Activated naive CD8-positive, alpha-beta T cell treated with anti-CD3 and anti-CD28 coated beads for 36 hours (primary cell): ENCODE measurements around the gene FRRS1L. TPM values are rescaled to one million over a fixed set of nuclear protein-coding genes. Genes with fewer than 3 reads are reported as not detected.

Experiments used
- DNase-seq: peaks from one replicate; pipeline ENCODE4 v3.0.0; 2021
- H3K27ac Mint-ChIP-seq: one replicate; pipeline ENCODE4 v1.8.0; 2022; ENCODE audit warnings: mild to moderate bottlenecking, moderate library complexity, mixed read lengths
- H3K27me3 Mint-ChIP-seq: one replicate; pipeline ENCODE4 v1.8.0; 2022; ENCODE audit warnings: mild to moderate bottlenecking, mixed read lengths
- H3K36me3 Mint-ChIP-seq: one replicate; pipeline ENCODE4 v1.8.0; 2021; ENCODE audit warnings: mild to moderate bottlenecking, mixed read lengths
- H3K4me1 Mint-ChIP-seq: one replicate; pipeline ENCODE4 v1.8.0; 2021; ENCODE audit warnings: mixed read lengths
- H3K4me3 Mint-ChIP-seq: one replicate; pipeline ENCODE4 v1.8.0; 2022; ENCODE audit warnings: mild to moderate bottlenecking, moderate library complexity, mixed read lengths
- H3K9me3 Mint-ChIP-seq: one replicate; pipeline ENCODE4 v1.8.0; 2022; ENCODE audit warnings: mixed read lengths
- total RNA-seq, 2 experiments: library from RNA; stranded (reverse); gene quantifications; one replicate each; pipeline ENCODE4 v1.2.3, GENCODE V29; 2021

The FRRS1L gene
- total RNA-seq, 2 experiments from 2014 or later, result not detected

- peaks cover 77% of the 10 kb centered on the region for H3K4me1 Mint-ChIP-seq
- no peak for DNase-seq
- no peaks in the 10 kb centered on the region for H3K9me3 Mint-ChIP-seq
These were observed 56.6 kb downstream of the FRRS1L start for GRCh38 chr9:109110329-109111021.

GRCh38 chr9:109109967-109110328 is 57.1 kb downstream of the FRRS1L start:
- no peaks in the 10 kb centered on the region for H3K27me3 Mint-ChIP-seq
- DNase-seq, result no peak
- H3K27ac Mint-ChIP-seq, result peak overlapping the region; percentile 94
- H3K4me3 Mint-ChIP-seq, result peak overlapping the region; percentile 73
- peaks cover 35% of the 10 kb centered on the region for H3K36me3 Mint-ChIP-seq
- peaks cover 78% of the 10 kb centered on the region for H3K4me1 Mint-ChIP-seq
- no peaks in the 10 kb centered on the region for H3K9me3 Mint-ChIP-seq

More at GRCh38 chr9:109110329-109111021, 56.6 kb downstream of the FRRS1L start:
- H3K27me3 Mint-ChIP-seq, result no peaks in the 10 kb centered on the region
- H3K27ac Mint-ChIP-seq, result peak overlapping the region; percentile 94
- peak overlapping the region; percentile 73 for H3K4me3 Mint-ChIP-seq
- H3K36me3 Mint-ChIP-seq, result peaks cover 30% of the 10 kb centered on the region

DNA sequence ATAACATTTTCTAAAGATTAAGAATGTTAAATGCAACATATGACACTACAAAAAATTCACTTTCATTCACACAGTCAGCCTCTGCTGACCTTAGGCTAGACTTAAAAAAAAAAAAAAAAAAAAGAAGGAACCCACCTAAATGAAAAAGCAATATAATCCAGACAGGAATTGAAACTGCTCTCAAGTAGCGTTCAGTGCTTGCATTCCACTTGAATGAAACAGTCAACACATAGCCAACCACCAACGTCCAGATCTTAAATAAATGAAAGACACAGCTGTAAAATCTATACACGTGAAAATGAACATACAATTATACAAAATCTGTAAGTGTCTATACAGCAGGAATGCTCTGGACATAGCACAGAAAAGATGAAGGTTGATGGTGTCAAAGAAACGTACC is 58.7 kb downstream of the FRRS1L start:
- no peaks in the 10 kb centered on the region for H3K27me3 Mint-ChIP-seq
- peaks cover 6% of the 10 kb centered on the region for H3K9me3 Mint-ChIP-seq
- H3K4me1 Mint-ChIP-seq, result peaks cover 71% of the 10 kb centered on the region
- H3K4me3 Mint-ChIP-seq, result no peak overlapping the region
- peak overlapping the region; percentile 85 for H3K27ac Mint-ChIP-seq
- DNase-seq, result no peak
- peaks cover 35% of the 10 kb centered on the region for H3K36me3 Mint-ChIP-seq

DNA sequence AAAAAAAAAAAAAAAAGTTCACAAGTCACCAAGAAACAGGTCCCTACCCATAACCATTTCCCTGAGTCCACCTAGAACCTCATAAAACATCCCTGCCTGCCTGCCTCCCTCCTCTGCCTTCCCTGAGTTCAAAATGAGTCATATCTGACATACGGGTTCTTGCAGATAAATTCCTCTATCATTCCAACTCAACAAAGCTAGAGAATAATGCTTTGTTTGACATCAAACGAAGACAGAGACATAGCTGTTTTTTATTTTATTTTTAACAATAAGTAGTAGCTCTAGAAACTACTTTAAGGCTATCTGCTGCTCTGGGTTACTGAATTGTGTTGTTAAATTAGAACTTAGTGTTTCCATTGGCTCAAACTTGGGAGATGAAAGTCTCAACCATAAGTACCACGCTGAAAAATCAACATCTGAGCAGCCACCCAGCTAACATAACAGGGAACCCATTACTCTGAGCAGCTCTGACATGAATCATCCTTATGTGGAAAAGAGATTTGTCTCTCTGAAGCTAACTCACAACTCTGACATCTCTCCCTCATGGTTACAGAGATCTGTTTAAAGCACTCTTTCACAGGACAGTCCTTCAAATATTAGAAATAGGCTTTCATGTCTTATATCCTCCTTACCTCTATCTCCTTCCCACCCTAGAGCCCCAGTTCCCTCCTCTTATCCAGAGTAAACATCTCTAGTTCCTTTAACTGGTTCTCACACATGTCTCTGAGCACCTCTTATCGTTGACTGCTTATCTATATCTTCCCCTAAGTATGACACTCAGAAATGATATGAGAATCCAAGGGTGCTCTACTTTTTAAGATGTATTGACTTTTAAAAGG is 59.4 kb downstream of the FRRS1L start:
- DNase-seq, result no peak
- Mint-ChIP-seq H3K9me3 (peaks cover 13% of the 10 kb centered on the region), H3K27me3 (no peaks in the 10 kb centered on the region), H3K36me3 (peaks cover 42% of the 10 kb centered on the region), H3K27ac (peak overlapping the region; percentile 85), H3K4me3 (peak overlapping the region; percentile 22), H3K4me1 (peaks cover 70% of the 10 kb centered on the region)

DNA sequence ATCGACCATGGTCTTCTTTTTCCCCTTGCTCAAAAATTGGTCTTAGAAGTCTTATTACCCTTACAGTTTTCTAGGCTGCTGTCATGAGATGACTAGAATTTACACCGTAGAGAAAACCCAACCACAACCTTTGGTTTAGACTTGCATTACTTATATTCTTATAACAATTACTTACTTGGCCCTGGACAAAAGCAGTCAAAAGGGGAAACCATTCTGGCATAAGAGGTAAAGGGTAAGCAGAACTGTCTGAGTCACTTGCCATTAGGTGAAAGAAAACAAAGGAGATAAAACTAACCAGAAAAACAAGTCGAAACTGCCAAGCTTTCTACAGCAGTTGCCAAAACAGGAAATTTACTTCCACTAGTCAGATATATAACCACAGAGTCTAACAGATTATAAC is 65.2 kb downstream of the FRRS1L start:
- no peak for DNase-seq
- peak overlapping the region; percentile 50 for H3K4me3 Mint-ChIP-seq
- H3K36me3 Mint-ChIP-seq, result peaks cover 56% of the 10 kb centered on the region
- peaks cover 66% of the 10 kb centered on the region for H3K4me1 Mint-ChIP-seq
- peaks cover 14% of the 10 kb centered on the region for H3K9me3 Mint-ChIP-seq
- no peaks in the 10 kb centered on the region for H3K27me3 Mint-ChIP-seq
- H3K27ac Mint-ChIP-seq, result peak overlapping the region; percentile 88

DNA sequence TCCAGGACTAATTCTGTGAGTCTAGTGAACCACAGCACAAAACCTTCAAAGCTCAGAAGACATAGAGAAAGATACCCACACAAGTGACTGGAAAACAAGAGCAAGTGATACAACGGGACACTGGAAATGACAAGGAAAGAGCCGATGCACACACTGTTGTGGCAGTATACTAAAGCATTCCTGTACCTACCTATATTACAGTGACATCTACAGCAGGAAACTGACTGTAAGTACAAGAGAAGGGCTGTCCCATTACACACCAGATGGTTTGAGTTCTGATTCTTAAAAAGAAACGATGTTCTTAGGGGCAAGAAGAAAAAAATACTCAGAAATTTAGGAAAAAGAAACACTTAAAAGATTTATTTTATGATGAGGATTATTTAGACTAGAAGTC is 65.8 kb downstream of the FRRS1L start:
- no peak for DNase-seq
- Mint-ChIP-seq H3K27me3 (no peaks in the 10 kb centered on the region), H3K36me3 (peaks cover 54% of the 10 kb centered on the region), H3K9me3 (peaks cover 14% of the 10 kb centered on the region), H3K27ac (peak overlapping the region; percentile 88), H3K4me1 (peaks cover 69% of the 10 kb centered on the region), H3K4me3 (peak overlapping the region; percentile 60)

DNA sequence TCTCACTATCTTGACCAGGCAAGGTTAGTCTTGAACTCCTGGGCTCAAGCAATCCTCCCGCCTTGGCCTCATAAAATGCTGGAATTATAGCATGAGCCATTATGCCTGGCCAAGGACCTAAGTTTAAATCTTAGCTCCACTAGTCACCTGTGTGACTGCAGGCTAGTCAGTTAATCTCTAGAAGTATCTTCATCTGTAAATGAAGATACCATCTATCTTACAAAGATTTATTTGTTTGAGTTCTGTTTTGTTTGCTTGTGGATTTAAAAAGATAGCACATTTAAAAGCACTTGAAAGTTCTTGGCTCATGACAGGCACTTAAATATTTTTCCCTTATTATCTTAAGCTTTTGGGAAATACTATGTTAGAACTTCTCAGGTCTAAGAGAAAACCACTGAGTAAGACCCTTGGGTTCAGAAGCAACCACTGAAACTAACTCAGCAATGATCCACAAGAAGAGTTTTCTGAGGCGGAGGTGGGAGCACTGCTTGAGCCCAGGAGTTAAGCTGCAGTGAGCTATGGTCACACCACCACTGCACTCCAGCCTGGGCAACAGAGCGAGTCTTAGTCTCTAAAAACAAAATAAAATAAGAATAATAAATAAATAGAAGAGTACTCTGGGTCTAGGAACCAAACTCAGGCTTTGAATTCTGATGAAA is 66.4 kb downstream of the FRRS1L start:
- peak overlapping the region; percentile 60 for H3K4me3 Mint-ChIP-seq

DNA sequence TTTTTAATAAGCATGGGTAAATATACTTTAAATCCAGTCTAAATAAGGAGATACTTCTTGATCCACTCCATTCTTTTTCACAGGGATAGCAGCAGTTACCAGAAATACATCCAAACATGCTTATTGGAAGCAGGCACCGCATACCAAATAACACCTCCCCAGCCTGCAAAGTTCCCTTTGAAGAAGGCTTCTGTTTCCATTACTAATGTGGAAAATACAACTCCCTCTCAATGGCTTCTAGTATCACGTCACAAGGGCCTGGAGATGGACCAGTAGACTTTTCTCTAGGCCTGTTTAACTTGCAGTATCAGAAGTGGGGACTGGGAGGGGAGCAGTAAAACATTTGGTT is 68.1 kb downstream of the FRRS1L start:
- Mint-ChIP-seq H3K9me3 (peaks cover 11% of the 10 kb centered on the region), H3K27me3 (no peaks in the 10 kb centered on the region), H3K4me1 (peaks cover 81% of the 10 kb centered on the region), H3K4me3 (peak overlapping the region; percentile 19), H3K27ac (peak overlapping the region; percentile 80), H3K36me3 (peaks cover 51% of the 10 kb centered on the region)
- no peak for DNase-seq

More for the DNA sequence above, 66.4 kb downstream of the FRRS1L start:
- H3K9me3 Mint-ChIP-seq, result peaks cover 14% of the 10 kb centered on the region
- peak; percentile 21 for DNase-seq
- H3K27me3 Mint-ChIP-seq, result no peaks in the 10 kb centered on the region
- peaks cover 73% of the 10 kb centered on the region for H3K4me1 Mint-ChIP-seq
- peak overlapping the region; percentile 88 for H3K27ac Mint-ChIP-seq
- peaks cover 55% of the 10 kb centered on the region for H3K36me3 Mint-ChIP-seq

GRCh38 chr9:109098171-109098959 is 68.7 kb downstream of the FRRS1L start:
- peaks cover 8% of the 10 kb centered on the region for H3K9me3 Mint-ChIP-seq
- H3K27me3 Mint-ChIP-seq, result no peaks in the 10 kb centered on the region
- H3K4me3 Mint-ChIP-seq, result peak overlapping the region; percentile 19
- H3K4me1 Mint-ChIP-seq, result peaks cover 83% of the 10 kb centered on the region
- DNase-seq, result no peak
- peak overlapping the region; percentile 80 for H3K27ac Mint-ChIP-seq
- H3K36me3 Mint-ChIP-seq, result peaks cover 49% of the 10 kb centered on the region

GRCh38 chr9:109097146-109097545 is 69.9 kb downstream of the FRRS1L start:
- no peak for DNase-seq
- Mint-ChIP-seq H3K4me3 (no peak overlapping the region), H3K36me3 (peaks cover 49% of the 10 kb centered on the region), H3K9me3 (no peaks in the 10 kb centered on the region), H3K27me3 (no peaks in the 10 kb centered on the region), H3K4me1 (peaks cover 85% of the 10 kb centered on the region), H3K27ac (peak overlapping the region; percentile 70)

GRCh38 chr9:109095321-109095720 is 71.7 kb downstream of the FRRS1L start:
- no peak for DNase-seq
- peaks cover 57% of the 10 kb centered on the region for H3K36me3 Mint-ChIP-seq
- peaks cover 75% of the 10 kb centered on the region for H3K4me1 Mint-ChIP-seq
- no peaks in the 10 kb centered on the region for H3K9me3 Mint-ChIP-seq
- H3K4me3 Mint-ChIP-seq, result no peak overlapping the region
- H3K27ac Mint-ChIP-seq, result peak overlapping the region; percentile 26
- H3K27me3 Mint-ChIP-seq, result no peaks in the 10 kb centered on the region

DNA sequence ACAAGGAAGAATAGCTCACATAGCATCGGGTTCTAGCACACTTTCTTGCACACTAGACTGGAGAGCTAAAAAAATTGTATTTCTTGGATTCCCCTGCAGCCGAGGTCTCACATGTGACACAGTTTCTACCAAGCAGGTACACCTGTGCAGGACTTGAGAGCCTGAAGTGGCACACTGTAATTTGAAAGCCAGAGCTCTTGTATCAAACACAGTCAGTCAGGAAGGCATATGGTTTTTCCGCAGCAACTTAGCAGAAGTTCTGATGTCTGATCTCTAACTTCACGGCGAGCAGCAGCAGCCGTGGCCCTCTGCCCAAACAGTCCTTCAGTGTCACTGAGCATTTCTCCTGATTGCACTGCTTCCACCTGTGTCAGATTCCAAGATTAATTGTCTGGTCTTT is 72.8 kb downstream of the FRRS1L start:
- H3K9me3 Mint-ChIP-seq, result no peaks in the 10 kb centered on the region
- no peak for DNase-seq
- H3K4me1 Mint-ChIP-seq, result peaks cover 67% of the 10 kb centered on the region
- H3K27ac Mint-ChIP-seq, result no peak overlapping the region
- no peak overlapping the region for H3K4me3 Mint-ChIP-seq
- H3K36me3 Mint-ChIP-seq, result peaks cover 57% of the 10 kb centered on the region
- no peaks in the 10 kb centered on the region for H3K27me3 Mint-ChIP-seq

DNA sequence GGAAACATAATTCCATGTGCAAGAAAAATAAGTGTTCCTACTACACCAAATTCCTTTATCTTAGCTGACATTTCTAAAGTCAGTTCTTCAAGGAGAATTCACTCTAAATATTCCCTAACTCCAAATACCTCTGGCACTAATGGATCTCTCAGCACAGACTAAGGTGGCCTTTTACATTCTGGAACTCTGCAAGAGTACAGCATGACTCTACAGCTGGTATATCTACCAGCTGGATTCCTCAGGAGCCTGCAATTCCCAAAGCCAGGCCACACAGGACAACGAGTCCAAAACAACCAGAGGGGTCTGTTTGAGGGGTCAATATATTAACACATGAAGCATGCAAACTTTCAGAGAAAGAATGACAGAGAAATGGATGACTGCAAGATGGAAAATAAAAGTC is 74.5 kb downstream of the FRRS1L start:
- peaks cover 52% of the 10 kb centered on the region for H3K4me1 Mint-ChIP-seq
- peaks cover 57% of the 10 kb centered on the region for H3K36me3 Mint-ChIP-seq
- DNase-seq, result no peak
- H3K27ac Mint-ChIP-seq, result peak overlapping the region; percentile 70
- H3K27me3 Mint-ChIP-seq, result no peaks in the 10 kb centered on the region
- H3K4me3 Mint-ChIP-seq, result no peak overlapping the region
- H3K9me3 Mint-ChIP-seq, result no peaks in the 10 kb centered on the region

DNA sequence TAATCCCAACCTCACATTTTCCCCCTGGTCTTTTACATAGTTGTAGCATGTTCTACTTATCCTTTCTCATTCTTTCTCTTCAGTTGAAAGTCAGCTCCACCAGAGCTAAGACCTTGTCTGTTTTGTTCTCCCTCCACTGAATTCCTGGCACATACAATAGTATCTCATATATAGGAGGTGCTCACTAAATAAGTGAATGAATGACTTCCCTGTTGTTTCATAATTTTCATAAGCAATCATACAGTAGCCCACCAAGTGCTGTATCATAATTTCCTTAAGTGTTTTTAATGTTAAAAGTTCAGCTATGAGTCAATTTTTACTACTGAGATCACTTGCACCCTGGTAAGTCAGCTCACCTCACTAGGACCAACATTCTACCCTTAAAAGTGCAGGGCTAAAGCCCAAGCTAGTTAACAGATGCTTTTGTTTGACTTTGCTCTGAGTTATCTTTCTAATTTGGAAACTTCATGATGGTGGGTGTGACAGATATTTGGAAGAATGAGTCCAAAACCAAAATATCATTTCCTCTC is 74.9 kb downstream of the FRRS1L start:
- no peak overlapping the region for H3K4me3 Mint-ChIP-seq
- H3K27me3 Mint-ChIP-seq, result no peaks in the 10 kb centered on the region
- H3K27ac Mint-ChIP-seq, result peak overlapping the region; percentile 70
- no peak for DNase-seq
- no peaks in the 10 kb centered on the region for H3K9me3 Mint-ChIP-seq
- peaks cover 57% of the 10 kb centered on the region for H3K36me3 Mint-ChIP-seq
- H3K4me1 Mint-ChIP-seq, result peaks cover 49% of the 10 kb centered on the region
